ENCODE results near the gene ECD.
"Not testable (repeated sequence)": the region's sequence is repeated elsewhere in the genome, so short reads cannot be mapped to it uniquely, and the experiment has no call there.

Gene ECD

GRCh38 chr10:73159038-73159648, 8.7 kb downstream of the ECD start:
- DNase-seq: peak; percentile 57

GRCh38 chr10:73156054-73156453, 11.8 kb downstream of the ECD start:
- DNase-seq: no peak

- no peak for DNase-seq
Observed at GRCh38 chr10:73152009-73152408, 15.8 kb downstream of the ECD start.

GRCh38 chr10:73150633-73151413, 17.0 kb downstream of the ECD start:
- DNase-seq: not testable (repeated sequence)

GRCh38 chr10:73141603-73142002, 26.2 kb downstream of the ECD start:
- no peak for DNase-seq

- no peak for DNase-seq
Observed at GRCh38 chr10:73139251-73139650, 28.6 kb downstream of the ECD start.

GRCh38 chr10:73136627-73137026, 31.2 kb downstream of the ECD start:
- DNase-seq: no peak

GRCh38 chr10:73134727-73135126, 33.1 kb downstream of the ECD start:
- DNase-seq: no peak

GRCh38 chr10:73131913-73132686, 35.7 kb downstream of the ECD start:
- DNase-seq: no peak

GRCh38 chr10:73131301-73131700, 36.5 kb downstream of the ECD start:
- no peak for DNase-seq

GRCh38 chr10:73126343-73126742, 41.5 kb downstream of the ECD start:
- DNase-seq: no peak

GRCh38 chr10:73119952-73120351, 47.9 kb downstream of the ECD start:
- no peak for DNase-seq

GRCh38 chr10:73119457-73119856, 48.4 kb downstream of the ECD start:
- DNase-seq: no peak

- no peak for DNase-seq
Observed at GRCh38 chr10:73117976-73118743, 49.6 kb downstream of the ECD start.

GRCh38 chr10:73116017-73116416, 51.8 kb downstream of the ECD start:
- DNase-seq: no peak

GRCh38 chr10:73113551-73113950, 54.3 kb downstream of the ECD start:
- no peak for DNase-seq

- not testable (repeated sequence) for DNase-seq
Observed at GRCh38 chr10:73112032-73112431, 55.8 kb downstream of the ECD start.

GRCh38 chr10:73110345-73110849, 57.4 kb downstream of the ECD start, which contains the start of gene NUDT13:
Gene NUDT13 (plus strand): TSS chr10:73110455. CDS start chr10:73114366, 3,911 bp downstream.
- DNase-seq: peak; percentile 78

- not testable (repeated sequence) for DNase-seq
Observed at GRCh38 chr10:73109248-73109652, 58.6 kb downstream of the ECD start.

- DNase-seq: no peak
Observed at GRCh38 chr10:73106301-73106700, 61.5 kb downstream of the ECD start.

- DNase-seq: no peak
Observed at GRCh38 chr10:73099141-73099540, 68.7 kb downstream of the ECD start.

GRCh38 chr10:73097305-73097670, 70.5 kb downstream of the ECD start:
- no peak for DNase-seq
